ENCODE data around the gene PSMC5.
"Not testable (repeated sequence)": the region's sequence is repeated elsewhere in the genome, so short reads cannot be mapped to it uniquely, and the experiment has no call there.

Gene PSMC5

DNA sequence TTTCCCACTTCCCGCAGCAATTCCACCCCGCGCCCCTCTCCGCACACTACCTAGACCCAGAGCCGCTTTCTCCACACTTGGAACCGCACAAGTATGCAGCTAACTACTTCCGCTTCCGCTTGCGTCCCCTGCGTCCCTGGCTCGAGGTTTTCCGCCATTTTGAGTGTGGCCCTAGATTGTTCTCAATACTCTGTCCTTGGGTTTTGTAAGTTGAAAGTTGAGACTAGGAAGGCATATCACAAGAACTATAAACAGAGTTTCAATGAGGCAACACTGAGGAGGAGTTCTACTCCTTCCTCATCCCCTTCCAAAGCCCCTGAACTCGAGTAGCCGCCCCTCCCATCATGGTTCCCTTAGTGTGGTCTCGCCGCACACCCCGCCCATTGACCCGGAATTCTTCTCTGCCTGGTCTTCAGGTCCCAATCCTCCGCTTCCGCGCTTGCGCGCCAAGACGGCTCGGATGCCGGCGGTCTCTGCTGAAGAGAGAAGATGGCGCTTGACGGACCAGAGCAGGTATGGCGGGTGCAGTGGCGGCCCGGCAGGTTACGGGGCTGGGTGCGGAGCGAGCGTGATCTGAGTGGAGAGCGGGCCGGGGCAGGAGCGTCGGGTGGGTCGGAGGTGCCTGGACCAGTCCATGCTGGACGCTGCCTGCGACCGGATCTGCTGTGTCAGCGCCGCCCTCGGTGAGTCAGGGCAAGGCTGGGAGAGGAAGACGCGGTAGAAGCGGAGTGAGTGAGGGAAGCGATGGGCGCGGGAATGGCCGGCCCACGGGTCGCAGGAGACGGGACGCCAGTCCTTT, at the start of gene PSMC5, which contains the start of gene FTSJ3:
Gene PSMC5, plus strand, starts transcription at position 430 of the 799 bp plus-strand sequence. Its CDS starts 60 bp downstream, at position 490.
Gene FTSJ3, minus strand, starts transcription at position 662 of the 799 bp plus-strand sequence. CDS start 761 bp downstream, outside the sequence.
- peak; percentile 85 to 90 for DNase-seq (ENCODE audit: low read depth in 2 of 2, low spot score in 1 of 2)

- DNase-seq (ENCODE audit: low read depth in 2 of 2, low spot score in 1 of 2): no peak
These were observed 46.7 kb upstream of the PSMC5 start for GRCh38 chr17:63780507-63780906.

- no peak for DNase-seq (ENCODE audit: low read depth in 2 of 2, low spot score in 1 of 2)
These were observed 46.3 kb upstream of the PSMC5 start for GRCh38 chr17:63780928-63781327.

- no peak for DNase-seq (ENCODE audit: low read depth in 2 of 2, low spot score in 1 of 2)
These were observed 43.7 kb upstream of the PSMC5 start for GRCh38 chr17:63783522-63783921.

GRCh38 chr17:63785556-63785955, 41.7 kb upstream of the PSMC5 start:
- no peak for DNase-seq (ENCODE audit: low read depth in 2 of 2, low spot score in 1 of 2)

DNA sequence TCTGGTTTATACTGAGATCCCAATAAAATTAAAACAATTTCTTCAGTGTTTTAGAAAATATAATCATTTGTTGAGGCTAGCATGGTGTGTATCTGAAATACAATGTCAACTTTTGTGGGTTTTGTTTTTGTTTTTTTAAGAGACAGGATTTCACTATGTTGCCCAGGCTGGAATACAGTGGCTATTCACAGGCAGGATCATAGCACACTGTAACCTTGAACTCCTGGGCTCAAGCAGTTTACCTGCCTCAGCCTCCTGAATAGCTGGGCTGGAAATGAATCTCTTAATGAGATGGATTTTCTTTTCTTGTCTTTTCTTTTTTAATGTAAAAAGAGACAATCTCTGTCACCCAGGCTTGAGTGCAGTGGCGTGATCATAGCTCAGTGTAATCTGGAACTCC, 41.1 kb upstream of the PSMC5 start:
- no peak for DNase-seq (ENCODE audit: low read depth in 2 of 2, low spot score in 1 of 2)

DNA sequence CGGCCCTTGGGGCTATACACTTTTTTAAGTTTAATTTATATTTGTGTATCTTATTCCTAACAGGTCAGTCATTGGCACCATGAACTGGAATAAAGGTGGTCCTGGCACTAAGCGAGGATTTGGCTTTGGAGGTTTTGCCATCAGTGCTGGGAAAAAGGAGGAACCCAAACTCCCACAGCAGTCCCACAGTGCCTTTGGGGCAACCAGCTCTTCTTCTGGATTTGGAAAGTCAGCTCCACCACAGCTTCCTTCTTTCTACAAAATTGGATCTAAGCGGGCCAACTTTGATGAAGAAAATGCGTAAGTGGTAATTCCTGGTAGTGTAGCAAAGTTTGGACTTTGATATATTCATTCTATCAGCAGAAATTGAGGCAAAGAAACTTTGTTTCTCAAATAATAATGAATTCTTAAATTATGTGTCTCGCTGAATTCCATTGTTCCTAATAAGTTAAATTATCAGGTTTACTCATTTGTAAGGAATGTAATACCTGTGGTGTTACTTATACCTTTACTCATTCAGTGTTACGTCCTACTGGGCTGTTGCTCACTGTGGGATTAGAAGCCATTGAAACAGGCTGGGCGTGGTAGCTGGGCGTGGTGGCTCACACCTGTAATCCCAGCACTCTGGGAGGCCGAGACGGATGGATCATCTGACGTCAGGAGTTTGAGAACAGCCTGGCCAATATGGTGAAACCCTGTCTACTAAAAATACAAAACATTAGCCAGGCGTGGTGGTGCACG, 40.1 kb upstream of the PSMC5 start:
- no peak for DNase-seq (ENCODE audit: low read depth in 2 of 2, low spot score in 1 of 2)

- DNase-seq (ENCODE audit: low read depth in 2 of 2, low spot score in 1 of 2): no peak
These were observed 37.2 kb upstream of the PSMC5 start for GRCh38 chr17:63790057-63790456.

DNA sequence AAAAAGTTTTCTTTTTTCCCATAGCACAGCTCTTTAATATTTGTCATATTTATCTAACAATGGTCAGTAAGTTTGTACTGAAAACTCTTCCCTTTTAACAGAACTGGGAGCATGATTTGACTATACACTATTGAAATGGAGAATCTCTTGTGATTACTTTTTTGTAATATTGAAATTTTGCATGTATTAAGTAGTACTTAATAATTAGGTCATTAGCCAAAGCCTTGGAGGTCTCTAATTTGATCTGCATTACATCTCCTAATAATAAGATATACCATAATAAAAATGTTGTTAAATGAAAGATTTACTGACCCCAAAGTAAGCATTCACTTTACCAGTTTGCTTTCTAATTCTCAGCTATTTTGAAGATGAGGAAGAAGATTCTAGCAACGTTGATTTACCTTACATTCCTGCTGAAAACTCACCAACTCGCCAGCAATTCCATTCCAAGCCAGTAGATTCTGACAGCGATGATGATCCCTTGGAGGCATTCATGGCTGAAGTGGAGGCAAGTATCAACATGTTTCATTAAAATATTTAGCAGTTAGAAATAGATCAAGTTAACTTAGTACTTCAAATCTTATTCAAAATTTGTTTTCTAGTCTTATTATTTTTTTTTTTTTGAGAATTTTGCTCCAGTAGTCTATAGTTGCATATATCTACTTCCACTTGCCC, 35.0 kb upstream of the PSMC5 start:
- DNase-seq (ENCODE audit: low read depth in 2 of 2, low spot score in 1 of 2): no peak

GRCh38 chr17:63796375-63796774, 30.9 kb upstream of the PSMC5 start:
- DNase-seq (ENCODE audit: low read depth in 2 of 2, low spot score in 1 of 2): not testable (repeated sequence)

- no peak for DNase-seq (ENCODE audit: low read depth in 2 of 2, low spot score in 1 of 2)
These were observed 28.6 kb upstream of the PSMC5 start for GRCh38 chr17:63798572-63799106.

DNA sequence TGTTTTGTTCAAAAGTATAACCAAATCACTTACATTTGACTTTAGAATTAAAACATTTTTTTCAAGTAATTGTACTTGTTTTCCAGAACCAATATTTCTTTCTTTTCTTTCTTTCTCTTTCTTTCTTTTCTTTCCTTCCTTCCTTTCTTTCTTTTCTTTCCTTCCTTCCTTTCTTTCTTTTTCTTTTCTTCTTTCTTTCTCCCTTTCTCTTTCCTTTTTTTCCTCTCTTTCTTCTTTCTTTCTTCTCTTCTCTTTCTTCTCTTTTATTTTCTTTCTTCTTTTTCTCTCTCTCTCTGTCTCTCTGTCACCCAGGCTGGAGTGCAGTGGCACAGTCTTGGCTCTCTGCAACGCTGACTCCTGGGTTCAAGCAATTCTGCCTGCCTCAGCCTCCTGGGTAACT, 26.4 kb upstream of the PSMC5 start:
- DNase-seq (ENCODE audit: low read depth in 2 of 2, low spot score in 1 of 2): no peak

- DNase-seq (ENCODE audit: low read depth in 2 of 2, low spot score in 1 of 2): no peak
These were observed 22.9 kb upstream of the PSMC5 start for GRCh38 chr17:63804328-63804727.

DNA sequence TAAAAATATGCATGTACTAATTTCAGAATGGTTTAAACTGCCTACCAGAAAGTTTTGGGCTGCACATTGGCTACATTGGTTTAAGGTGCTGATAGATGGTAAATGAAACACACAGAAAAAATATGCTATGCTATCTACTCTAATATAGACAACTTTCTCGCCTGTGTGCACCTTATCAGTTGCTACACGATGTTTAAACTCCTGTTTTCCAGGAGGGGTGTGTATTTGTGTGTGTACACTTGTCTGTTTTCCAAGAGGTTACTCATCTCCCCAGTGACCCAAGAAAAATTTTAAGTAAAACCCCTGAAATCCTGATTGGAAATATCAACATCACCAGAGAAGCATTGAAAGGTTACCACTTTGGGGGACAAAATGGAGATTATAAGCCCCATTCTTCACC, 21.6 kb upstream of the PSMC5 start:
- no peak for DNase-seq (ENCODE audit: low read depth in 2 of 2, low spot score in 1 of 2)

DNA sequence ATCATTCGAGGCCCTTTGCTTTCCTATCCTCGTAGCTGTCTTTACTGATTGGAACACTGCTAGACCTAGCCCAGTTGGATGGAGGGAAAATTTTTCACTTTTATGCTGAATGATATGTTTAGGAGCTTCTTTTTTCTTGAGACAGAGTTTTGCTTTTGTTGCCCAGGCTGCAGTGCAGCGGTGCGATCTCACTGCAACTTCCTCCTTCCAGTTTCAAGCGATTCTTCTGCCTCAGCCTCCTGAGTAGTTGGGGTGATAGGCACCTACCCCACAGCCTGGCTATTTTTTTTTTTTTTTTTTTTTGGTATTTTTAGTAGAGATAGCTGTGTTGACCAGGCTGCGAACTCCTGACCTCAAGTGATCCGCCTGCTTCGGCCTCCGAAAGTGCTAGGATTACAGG, 17.3 kb upstream of the PSMC5 start:
- no peak for DNase-seq (ENCODE audit: low read depth in 2 of 2, low spot score in 1 of 2)

- no peak for DNase-seq (ENCODE audit: low read depth in 2 of 2, low spot score in 1 of 2)
These were observed 11.1 kb upstream of the PSMC5 start for GRCh38 chr17:63816123-63816522.

DNA sequence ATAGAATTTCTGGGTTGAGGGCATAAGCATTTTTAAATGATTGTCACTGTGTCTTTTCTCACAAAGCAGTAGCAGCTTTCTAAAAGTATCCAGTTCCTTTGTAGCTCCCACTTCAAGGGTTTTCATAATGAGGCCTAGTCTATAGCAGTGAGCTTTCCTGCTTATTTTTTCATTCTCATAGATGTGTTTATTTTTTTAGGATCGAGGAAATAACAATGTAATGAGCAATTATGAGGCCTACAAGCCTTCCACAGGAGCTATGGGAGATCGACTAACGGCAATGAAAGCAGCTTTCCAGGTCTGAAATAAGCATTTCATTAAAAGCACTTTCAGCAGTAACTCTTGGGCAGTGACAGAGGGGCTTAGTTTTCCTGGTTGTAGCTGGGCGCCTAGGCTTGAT, 10.6 kb upstream of the PSMC5 start:
- no peak for DNase-seq (ENCODE audit: low read depth in 2 of 2, low spot score in 1 of 2)

GRCh38 chr17:63817736-63818385, 9.4 kb upstream of the PSMC5 start:
- no peak for DNase-seq (ENCODE audit: low read depth in 2 of 2, low spot score in 1 of 2)

GRCh38 chr17:63819131-63819530, 8.1 kb upstream of the PSMC5 start:
- no peak for DNase-seq (ENCODE audit: low read depth in 2 of 2, low spot score in 1 of 2)

DNA sequence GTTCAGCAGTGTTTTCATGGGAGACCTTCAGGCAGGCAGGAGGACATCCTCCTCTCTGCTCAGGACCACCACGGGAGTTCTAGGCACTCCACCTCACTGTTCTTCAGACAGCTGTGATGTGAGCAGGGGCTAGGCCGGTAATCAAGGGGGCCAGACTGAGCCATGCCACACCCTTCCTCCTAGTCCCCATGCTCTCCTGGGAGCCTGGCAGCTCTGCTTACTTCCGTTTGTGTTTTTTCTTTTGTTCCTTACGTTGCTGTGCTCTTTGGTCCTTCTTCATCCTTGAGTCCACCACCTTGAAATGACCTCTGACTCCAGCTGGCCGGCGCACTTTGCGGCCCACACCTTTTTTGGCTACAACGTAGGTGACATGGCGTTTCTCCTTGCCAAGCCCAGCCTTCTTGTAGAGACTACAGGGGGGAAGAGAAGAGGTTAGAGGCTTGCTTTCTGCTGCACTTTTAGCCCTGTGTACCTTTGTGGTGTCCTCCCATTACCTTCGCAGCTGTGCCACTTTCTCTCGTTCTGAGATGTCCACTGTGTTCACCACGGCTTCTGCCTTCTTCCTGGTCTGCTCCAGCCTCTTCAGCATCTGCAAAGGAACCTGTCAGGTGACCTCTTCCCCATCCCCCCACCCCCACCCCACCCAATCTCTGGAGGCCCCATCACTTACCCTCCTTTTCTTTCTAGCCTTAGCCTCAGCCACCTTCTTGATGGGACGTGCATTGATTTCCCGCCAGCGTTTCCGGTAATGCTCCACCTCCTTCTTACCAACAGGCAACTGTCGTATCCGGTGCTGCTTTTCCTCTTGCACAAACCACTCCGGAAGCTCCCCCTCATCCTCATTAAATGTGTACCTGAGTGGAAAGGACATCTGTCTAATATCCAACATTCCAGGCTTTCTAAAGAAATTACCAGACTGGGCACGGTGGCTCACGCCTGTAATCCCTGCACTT, 7.4 kb upstream of the PSMC5 start:
- DNase-seq (ENCODE audit: low read depth in 2 of 2, low spot score in 1 of 2): no peak

Measured in stimulated activated CD8-positive, alpha-beta memory T cell treated with anti-CD3 and anti-CD28 coated beads, Interleukin-4, amount 100 ng/mL, for 1 hour (primary cell).